Measurements from ENCODE around the gene MPC1.
"Not testable (repeated sequence)": the region's sequence is repeated elsewhere in the genome, so short reads cannot be mapped to it uniquely, and the experiment has no call there.

Gene MPC1

DNA sequence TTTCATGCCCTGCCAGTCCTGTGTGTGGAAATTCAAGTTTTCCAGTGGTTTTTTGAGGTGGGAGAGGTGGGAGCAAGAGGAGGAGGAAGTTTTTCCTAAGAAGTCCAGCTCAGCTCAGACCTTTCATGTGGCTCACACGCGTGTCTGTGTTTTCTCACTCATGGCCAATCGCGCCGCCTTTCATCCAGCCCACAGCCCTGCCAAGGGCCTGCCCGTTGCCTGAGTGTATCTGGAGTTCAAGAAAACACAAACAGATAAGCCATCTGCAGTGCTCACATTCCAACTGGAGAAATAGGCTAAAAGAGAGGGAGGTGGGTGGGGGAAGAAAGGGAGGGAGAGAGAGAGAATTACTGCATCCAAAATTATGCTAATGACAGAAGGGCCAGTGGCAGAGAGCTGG, 12.6 kb upstream of the MPC1 start:
- H2AFZ ChIP-seq (ENCODE audit: low read depth, low read length), result no peak overlapping the region
- no peak overlapping the region for H2BK5ac ChIP-seq (ENCODE audit: low read depth, low read length, poor library complexity, severe bottlenecking)
- no peaks in the 10 kb centered on the region for H3K79me1 ChIP-seq (replicated peaks; ENCODE audit: low read length, poor library complexity, severe bottlenecking)
- H3K27me3 ChIP-seq (ENCODE audit: control insufficient read depth in 1 of 2, insufficient read depth in 1 of 2, low read length in 2 of 2), result peaks cover 24 to 61% of the 10 kb centered on the region in 2 experiments
- WGBS, result 68% methylated on average over 6 of the region's 6 CpGs
- H3K18ac ChIP-seq (ENCODE audit: low read depth in 1 of 2, low read length in 2 of 2), result no peak overlapping the region
- no peak for DNase-seq
- H2BK120ac ChIP-seq (ENCODE audit: low read depth, low read length), result no peak overlapping the region
- no peaks in the 10 kb centered on the region for H3K4me1 ChIP-seq (ENCODE audit: control insufficient read depth, insufficient read depth, low read depth, low read length)
- no peak overlapping the region for H3K4ac ChIP-seq (ENCODE audit: low read depth in 1 of 2, low read length in 2 of 2)
- H4K8ac ChIP-seq (ENCODE audit: low read length), result no peak overlapping the region
- no peak overlapping the region for H2AK5ac ChIP-seq (ENCODE audit: low read length, severe bottlenecking)
- H2BK12ac ChIP-seq (ENCODE audit: low read length in 2 of 2), result no peak overlapping the region
- H3K9me3 ChIP-seq (ENCODE audit: control insufficient read depth, low read length), result no peaks in the 10 kb centered on the region
- H2BK15ac ChIP-seq (ENCODE audit: low read depth, poor library complexity, severe bottlenecking), result no peak overlapping the region
- H3K27ac ChIP-seq (ENCODE audit: low read length, poor library complexity, severe bottlenecking), result no peak overlapping the region
- H4K91ac ChIP-seq (ENCODE audit: low read length), result no peak overlapping the region
- H3K23ac ChIP-seq (ENCODE audit: low read length in 2 of 2), result no peak overlapping the region
- H3K4me3 ChIP-seq (ENCODE audit: insufficient read depth in 1 of 2, low read depth in 1 of 2, low read length in 2 of 2), result no peak overlapping the region
- no peak overlapping the region for H3K4me2 ChIP-seq (ENCODE audit: low read length, poor library complexity, severe bottlenecking)
- no peaks in the 10 kb centered on the region for H3K36me3 ChIP-seq (ENCODE audit: control insufficient read depth in 1 of 2, insufficient read depth in 2 of 2, low read depth in 1 of 2, low read length in 2 of 2)
- H3K9ac ChIP-seq (ENCODE audit: low read length), result no peak overlapping the region
- H3K14ac ChIP-seq (ENCODE audit: low read length in 2 of 2), result no peak overlapping the region

DNA sequence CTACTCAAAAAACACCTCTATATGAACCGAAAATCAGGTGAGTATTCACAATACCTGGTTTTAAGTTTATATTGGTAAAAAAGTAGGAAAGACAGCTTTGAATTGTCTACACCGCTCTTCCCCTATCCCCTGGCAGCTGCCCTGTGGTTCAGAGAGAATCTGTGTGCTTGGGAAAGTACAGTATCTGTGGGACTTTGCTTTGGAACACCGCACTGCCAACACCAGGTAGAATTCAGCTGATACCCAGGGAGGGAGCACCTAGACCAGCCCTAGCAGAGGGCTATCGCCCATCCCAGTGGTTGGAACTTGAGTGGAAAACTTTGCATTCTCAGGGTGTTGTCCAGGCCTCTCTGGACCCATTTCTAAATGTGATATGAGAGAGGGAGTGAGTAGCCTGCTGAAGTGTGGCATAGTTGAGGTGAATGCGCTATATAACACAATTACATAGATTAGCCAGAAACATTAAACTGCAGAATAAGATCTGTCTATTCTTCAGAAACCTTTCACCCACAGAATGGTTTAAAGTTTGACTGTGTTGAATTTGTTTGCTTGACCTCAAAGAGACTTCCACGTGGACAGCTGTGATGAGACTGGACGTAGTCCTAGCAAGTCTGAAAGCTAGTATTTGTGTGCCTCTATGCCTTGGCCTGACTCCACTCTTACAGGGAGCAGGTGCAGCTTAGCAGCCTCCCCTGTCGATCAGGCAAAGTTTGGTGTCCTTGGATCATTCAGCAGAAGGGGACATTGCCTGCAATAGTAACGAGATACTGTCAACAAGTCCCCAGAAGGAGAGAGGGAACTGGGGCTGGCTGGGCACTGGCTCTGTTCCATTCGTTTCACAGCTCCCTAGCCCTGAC, 11.5 kb upstream of the MPC1 start:
- no peak overlapping the region for H3K4ac ChIP-seq (ENCODE audit: low read depth in 1 of 2, low read length in 2 of 2)
- H3K27me3 ChIP-seq (ENCODE audit: control insufficient read depth in 1 of 2, insufficient read depth in 1 of 2, low read length in 2 of 2), result peaks cover 20 to 59% of the 10 kb centered on the region in 2 experiments
- no peak overlapping the region for H2BK12ac ChIP-seq (ENCODE audit: low read length in 2 of 2)
- H2AFZ ChIP-seq (ENCODE audit: low read depth, low read length), result no peak overlapping the region
- no peak overlapping the region for H2BK5ac ChIP-seq (ENCODE audit: low read depth, low read length, poor library complexity, severe bottlenecking)
- DNase-seq, result no peak
- no peak overlapping the region for H3K23ac ChIP-seq (ENCODE audit: low read length in 2 of 2)
- H2AK5ac ChIP-seq (ENCODE audit: low read length, severe bottlenecking), result no peak overlapping the region
- H3K79me1 ChIP-seq (replicated peaks; ENCODE audit: low read length, poor library complexity, severe bottlenecking), result no peaks in the 10 kb centered on the region
- no peak overlapping the region for H3K4me3 ChIP-seq (ENCODE audit: insufficient read depth in 1 of 2, low read depth in 1 of 2, low read length in 2 of 2)
- H3K18ac ChIP-seq (ENCODE audit: low read depth in 1 of 2, low read length in 2 of 2), result no peak overlapping the region
- no peak overlapping the region for H2BK120ac ChIP-seq (ENCODE audit: low read depth, low read length)
- no peak overlapping the region for H3K27ac ChIP-seq (ENCODE audit: low read length, poor library complexity, severe bottlenecking)
- no peak overlapping the region for H4K8ac ChIP-seq (ENCODE audit: low read length)
- H3K9ac ChIP-seq (ENCODE audit: low read length), result no peak overlapping the region
- H3K36me3 ChIP-seq (ENCODE audit: control insufficient read depth in 1 of 2, insufficient read depth in 2 of 2, low read depth in 1 of 2, low read length in 2 of 2), result no peaks in the 10 kb centered on the region
- H3K4me2 ChIP-seq (ENCODE audit: low read length, poor library complexity, severe bottlenecking), result no peak overlapping the region
- no peaks in the 10 kb centered on the region for H3K4me1 ChIP-seq (ENCODE audit: control insufficient read depth, insufficient read depth, low read depth, low read length)
- no peak overlapping the region for H3K14ac ChIP-seq (ENCODE audit: low read length in 2 of 2)
- H2BK15ac ChIP-seq (ENCODE audit: low read depth, poor library complexity, severe bottlenecking), result no peak overlapping the region
- no peaks in the 10 kb centered on the region for H3K9me3 ChIP-seq (ENCODE audit: control insufficient read depth, low read length)
- H4K91ac ChIP-seq (ENCODE audit: low read length), result no peak overlapping the region
- WGBS, result 82% methylated on average over 8 of the region's 10 CpGs

GRCh38 chr6:166393535-166393823, 10.7 kb upstream of the MPC1 start:
- Histone ChIP-seq H2BK120ac (ENCODE audit: low read depth, low read length) (no peak overlapping the region), H2AK5ac (ENCODE audit: low read length, severe bottlenecking) (no peak overlapping the region), H3K9ac (ENCODE audit: low read length) (no peak overlapping the region), H3K27me3 (ENCODE audit: control insufficient read depth in 1 of 2, insufficient read depth in 1 of 2, low read length in 2 of 2) (peaks cover 18 to 51% of the 10 kb centered on the region in 2 experiments), H3K36me3 (ENCODE audit: control insufficient read depth in 1 of 2, insufficient read depth in 2 of 2, low read depth in 1 of 2, low read length in 2 of 2) (no peaks in the 10 kb centered on the region), H2BK12ac (ENCODE audit: low read length in 2 of 2) (no peak overlapping the region), H2AFZ (ENCODE audit: low read depth, low read length) (no peak overlapping the region), H4K8ac (ENCODE audit: low read length) (no peak overlapping the region), H3K14ac (ENCODE audit: low read length in 2 of 2) (no peak overlapping the region), H3K4me1 (ENCODE audit: control insufficient read depth, insufficient read depth, low read depth, low read length) (no peaks in the 10 kb centered on the region), H3K18ac (ENCODE audit: low read depth in 1 of 2, low read length in 2 of 2) (no peak overlapping the region), H3K79me1 (replicated peaks; ENCODE audit: low read length, poor library complexity, severe bottlenecking) (no peaks in the 10 kb centered on the region), H3K4ac (ENCODE audit: low read depth in 1 of 2, low read length in 2 of 2) (no peak overlapping the region), H3K4me2 (ENCODE audit: low read length, poor library complexity, severe bottlenecking) (no peak overlapping the region), H3K27ac (ENCODE audit: low read length, poor library complexity, severe bottlenecking) (no peak overlapping the region), H3K23ac (ENCODE audit: low read length in 2 of 2) (no peak overlapping the region), H3K4me3 (ENCODE audit: insufficient read depth in 1 of 2, low read depth in 1 of 2, low read length in 2 of 2) (no peak overlapping the region), H2BK5ac (ENCODE audit: low read depth, low read length, poor library complexity, severe bottlenecking) (no peak overlapping the region), H2BK15ac (ENCODE audit: low read depth, poor library complexity, severe bottlenecking) (no peak overlapping the region), H4K91ac (ENCODE audit: low read length) (no peak overlapping the region), H3K9me3 (ENCODE audit: control insufficient read depth, low read length) (no peaks in the 10 kb centered on the region)
- no peak for DNase-seq
- 91% methylated on average over 23 of the region's 27 CpGs for WGBS

GRCh38 chr6:166392755-166393534, 10.2 kb upstream of the MPC1 start:
- H3K4ac ChIP-seq (ENCODE audit: low read depth in 1 of 2, low read length in 2 of 2); H3K9ac ChIP-seq (ENCODE audit: low read length); H3K36me3 ChIP-seq (ENCODE audit: control insufficient read depth in 1 of 2, insufficient read depth in 2 of 2, low read depth in 1 of 2, low read length in 2 of 2); H3K4me2 ChIP-seq (ENCODE audit: low read length, poor library complexity, severe bottlenecking); H3K27ac ChIP-seq (ENCODE audit: low read length, poor library complexity, severe bottlenecking); H2BK5ac ChIP-seq (ENCODE audit: low read depth, low read length, poor library complexity, severe bottlenecking); H2BK15ac ChIP-seq (ENCODE audit: low read depth, poor library complexity, severe bottlenecking); H3K23ac ChIP-seq (ENCODE audit: low read length in 2 of 2); H2BK120ac ChIP-seq (ENCODE audit: low read depth, low read length); H4K91ac ChIP-seq (ENCODE audit: low read length); H2AK5ac ChIP-seq (ENCODE audit: low read length, severe bottlenecking); H3K9me3 ChIP-seq (ENCODE audit: control insufficient read depth, low read length); H3K14ac ChIP-seq (ENCODE audit: low read length in 2 of 2); H3K79me1 ChIP-seq (replicated peaks; ENCODE audit: low read length, poor library complexity, severe bottlenecking); H2AFZ ChIP-seq (ENCODE audit: low read depth, low read length); H2BK12ac ChIP-seq (ENCODE audit: low read length in 2 of 2); H3K4me3 ChIP-seq (ENCODE audit: insufficient read depth in 1 of 2, low read depth in 1 of 2, low read length in 2 of 2); H4K8ac ChIP-seq (ENCODE audit: low read length); DNase-seq; H3K18ac ChIP-seq (ENCODE audit: low read depth in 1 of 2, low read length in 2 of 2); H3K4me1 ChIP-seq (ENCODE audit: control insufficient read depth, insufficient read depth, low read depth, low read length): not testable (repeated sequence)
- H3K27me3 ChIP-seq (ENCODE audit: control insufficient read depth in 1 of 2, insufficient read depth in 1 of 2, low read length in 2 of 2), result peaks cover 18 to 48% of the 10 kb centered on the region in 2 experiments
- 70% methylated on average over 12 of the region's 30 CpGs for WGBS
